ENCODE data around the gene CTSO.

CTSO gene

DNA sequence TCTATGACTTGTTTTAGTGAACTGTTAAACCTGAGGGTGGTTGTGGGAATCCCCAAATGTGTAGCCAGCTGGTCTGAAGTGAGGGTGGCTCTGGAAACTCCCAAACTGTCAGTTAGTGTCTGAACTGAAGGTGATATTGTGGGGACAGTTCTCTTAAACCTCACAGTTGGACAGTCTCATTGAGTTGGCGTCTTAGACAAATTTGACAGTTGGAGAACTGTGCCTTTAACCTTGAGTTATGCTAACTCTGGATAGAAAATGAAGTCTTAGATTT lies 20.7 kb upstream of the CTSO start:
- H3K27ac ChIP-seq (ENCODE audit: poor library complexity, severe bottlenecking) = no peak overlapping the region
- DNase-seq (ENCODE audit: low spot score) (no peak), ATAC-seq (ENCODE audit: low read depth) (no peak)

DNA sequence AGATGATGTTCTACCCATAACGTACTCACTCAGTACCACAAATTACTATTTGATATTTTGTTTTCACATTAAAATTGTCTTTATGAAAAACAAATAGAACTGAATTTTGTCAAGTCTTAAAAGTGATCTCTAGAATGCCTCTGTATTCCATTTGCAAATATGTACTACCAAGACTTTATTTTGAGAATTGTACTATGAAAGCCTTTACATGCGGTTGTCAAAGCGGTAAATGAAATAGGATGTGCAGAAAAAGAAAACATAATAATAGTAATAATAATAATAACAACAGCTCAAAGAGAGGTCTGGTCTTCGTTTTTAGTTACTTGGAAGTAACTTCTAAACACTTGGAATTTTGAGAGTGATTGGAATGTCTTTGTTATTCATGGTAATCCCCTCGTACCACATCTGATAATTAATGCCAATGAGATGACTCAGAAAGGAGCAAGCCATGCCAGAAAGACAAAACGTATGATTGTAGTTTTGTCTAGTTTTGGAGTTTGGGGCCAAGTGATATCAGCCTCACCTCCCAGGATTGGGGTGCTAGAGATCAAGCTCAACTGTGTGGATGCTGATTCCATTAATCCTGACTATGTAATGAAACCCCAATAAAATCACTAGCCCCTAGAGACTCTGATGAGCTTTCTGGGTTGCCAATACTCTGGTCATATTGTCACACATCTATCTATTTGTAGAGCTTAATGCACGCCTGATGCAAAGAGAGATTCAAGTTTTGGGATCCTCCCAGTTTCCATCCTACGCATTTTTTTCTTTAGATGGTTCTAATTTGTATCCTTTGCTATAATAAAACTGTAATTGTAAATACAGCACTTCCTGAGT lies 20.2 kb upstream of the CTSO start:
- DNase-seq (ENCODE audit: low spot score) (no peak), ATAC-seq (ENCODE audit: low read depth) (no peak)
- no peak overlapping the region for H3K27ac ChIP-seq (ENCODE audit: poor library complexity, severe bottlenecking)
- TF ChIP-seq, protein P1, sequence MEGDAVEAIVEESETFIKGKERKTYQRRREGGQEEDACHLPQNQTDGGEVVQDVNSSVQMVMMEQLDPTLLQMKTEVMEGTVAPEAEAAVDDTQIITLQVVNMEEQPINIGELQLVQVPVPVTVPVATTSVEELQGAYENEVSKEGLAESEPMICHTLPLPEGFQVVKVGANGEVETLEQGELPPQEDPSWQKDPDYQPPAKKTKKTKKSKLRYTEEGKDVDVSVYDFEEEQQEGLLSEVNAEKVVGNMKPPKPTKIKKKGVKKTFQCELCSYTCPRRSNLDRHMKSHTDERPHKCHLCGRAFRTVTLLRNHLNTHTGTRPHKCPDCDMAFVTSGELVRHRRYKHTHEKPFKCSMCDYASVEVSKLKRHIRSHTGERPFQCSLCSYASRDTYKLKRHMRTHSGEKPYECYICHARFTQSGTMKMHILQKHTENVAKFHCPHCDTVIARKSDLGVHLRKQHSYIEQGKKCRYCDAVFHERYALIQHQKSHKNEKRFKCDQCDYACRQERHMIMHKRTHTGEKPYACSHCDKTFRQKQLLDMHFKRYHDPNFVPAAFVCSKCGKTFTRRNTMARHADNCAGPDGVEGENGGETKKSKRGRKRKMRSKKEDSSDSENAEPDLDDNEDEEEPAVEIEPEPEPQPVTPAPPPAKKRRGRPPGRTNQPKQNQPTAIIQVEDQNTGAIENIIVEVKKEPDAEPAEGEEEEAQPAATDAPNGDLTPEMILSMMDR (IDR thresholded peaks at IDR 0.05; ENCODE audit: poor library complexity, severe bottlenecking) = no peak
- no peaks in the 10 kb centered on the region for H3K4me1 ChIP-seq (ENCODE audit: insufficient read depth, poor library complexity, severe bottlenecking)
- no peaks in the 10 kb centered on the region for H3K9me3 ChIP-seq (ENCODE audit: severe bottlenecking)
- H3K36me3 ChIP-seq (ENCODE audit: low read depth) = no peaks in the 10 kb centered on the region
- H3K27me3 ChIP-seq (ENCODE audit: insufficient read depth, poor library complexity, severe bottlenecking) = no peaks in the 10 kb centered on the region
- no peak overlapping the region for H3K4me3 ChIP-seq (ENCODE audit: severe bottlenecking)

More for the DNA sequence above, 20.7 kb upstream of the CTSO start:
- TF ChIP-seq, protein P1 (IDR thresholded peaks at IDR 0.05; ENCODE audit: poor library complexity, severe bottlenecking) = no peak
- no peaks in the 10 kb centered on the region for H3K9me3 ChIP-seq (ENCODE audit: severe bottlenecking)
- H3K36me3 ChIP-seq (ENCODE audit: low read depth) = no peaks in the 10 kb centered on the region
- H3K4me1 ChIP-seq (ENCODE audit: insufficient read depth, poor library complexity, severe bottlenecking) = no peaks in the 10 kb centered on the region
- no peak overlapping the region for H3K4me3 ChIP-seq (ENCODE audit: severe bottlenecking)
- no peaks in the 10 kb centered on the region for H3K27me3 ChIP-seq (ENCODE audit: insufficient read depth, poor library complexity, severe bottlenecking)

DNA sequence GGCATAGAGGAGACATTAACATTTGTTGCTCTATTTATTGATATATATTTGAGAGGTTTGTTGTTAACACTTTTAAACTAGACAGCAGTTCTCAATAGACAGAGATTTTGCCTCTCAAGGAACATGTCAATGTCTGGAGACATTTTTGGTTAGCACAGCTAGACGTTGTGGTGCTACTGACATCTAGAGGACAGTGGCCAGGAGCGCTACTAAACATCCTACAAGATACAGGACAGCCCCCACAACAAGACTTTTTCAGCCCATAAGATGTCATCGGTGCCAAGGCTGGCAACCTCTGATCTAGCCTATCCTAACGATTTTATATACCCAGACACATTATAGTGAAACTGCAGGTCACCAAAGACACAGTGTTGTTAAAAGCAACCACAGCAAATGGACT lies 18.4 kb upstream of the CTSO start:
- TF ChIP-seq, protein P1 (IDR thresholded peaks at IDR 0.05; ENCODE audit: poor library complexity, severe bottlenecking) = peak; percentile 51
- H3K36me3 ChIP-seq (ENCODE audit: low read depth) = no peaks in the 10 kb centered on the region
- no peaks in the 10 kb centered on the region for H3K4me1 ChIP-seq (ENCODE audit: insufficient read depth, poor library complexity, severe bottlenecking)
- no peak overlapping the region for H3K27ac ChIP-seq (ENCODE audit: poor library complexity, severe bottlenecking)
- DNase-seq (ENCODE audit: low spot score) (no peak), ATAC-seq (ENCODE audit: low read depth) (peak; percentile 50; the same call in 2 of the 3 replicates)
- H3K9me3 ChIP-seq (ENCODE audit: severe bottlenecking) = no peaks in the 10 kb centered on the region
- H3K27me3 ChIP-seq (ENCODE audit: insufficient read depth, poor library complexity, severe bottlenecking) = no peaks in the 10 kb centered on the region
- no peak overlapping the region for H3K4me3 ChIP-seq (ENCODE audit: severe bottlenecking)

- Histone ChIP-seq H3K27ac (ENCODE audit: poor library complexity, severe bottlenecking) (no peak overlapping the region), H3K27me3 (ENCODE audit: insufficient read depth, poor library complexity, severe bottlenecking) (no peaks in the 10 kb centered on the region), H3K4me1 (ENCODE audit: insufficient read depth, poor library complexity, severe bottlenecking) (no peaks in the 10 kb centered on the region), H3K36me3 (ENCODE audit: low read depth) (no peaks in the 10 kb centered on the region), H3K4me3 (ENCODE audit: severe bottlenecking) (no peak overlapping the region), H3K9me3 (ENCODE audit: severe bottlenecking) (no peaks in the 10 kb centered on the region)
- no peak for ATAC-seq (ENCODE audit: low read depth)
- no peak for DNase-seq (ENCODE audit: low spot score)
- TF ChIP-seq, protein P1 (IDR thresholded peaks at IDR 0.05; ENCODE audit: poor library complexity, severe bottlenecking) = no peak
These were observed 13.2 kb upstream of the CTSO start for GRCh38 chr4:155966731-155967395.

DNA sequence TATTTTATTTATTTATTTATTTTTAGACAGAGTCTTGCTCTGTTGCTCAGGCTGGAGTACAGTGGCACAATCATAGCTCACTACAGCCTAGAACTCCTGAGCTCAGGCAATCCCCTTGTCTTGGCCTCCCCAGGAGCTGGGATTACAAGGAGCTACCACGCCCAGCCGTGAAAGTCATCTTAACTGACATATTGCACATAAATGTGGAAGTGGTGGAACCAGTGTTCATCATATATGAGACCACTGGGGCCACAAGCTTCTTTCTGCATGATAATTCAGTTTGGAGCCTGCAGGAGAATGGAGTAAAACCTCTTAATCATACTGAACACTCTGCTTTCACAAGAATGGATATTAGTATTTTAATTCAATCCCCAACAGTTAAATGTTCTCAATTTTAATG lies 12.5 kb upstream of the CTSO start:
- ATAC-seq (ENCODE audit: low read depth) (no peak), DNase-seq (ENCODE audit: low spot score) (no peak)
- Histone ChIP-seq H3K36me3 (ENCODE audit: low read depth) (no peaks in the 10 kb centered on the region), H3K4me1 (ENCODE audit: insufficient read depth, poor library complexity, severe bottlenecking) (no peaks in the 10 kb centered on the region), H3K27me3 (ENCODE audit: insufficient read depth, poor library complexity, severe bottlenecking) (no peaks in the 10 kb centered on the region), H3K4me3 (ENCODE audit: severe bottlenecking) (no peak overlapping the region), H3K27ac (ENCODE audit: poor library complexity, severe bottlenecking) (no peak overlapping the region), H3K9me3 (ENCODE audit: severe bottlenecking) (no peaks in the 10 kb centered on the region)
- TF ChIP-seq, protein P1 (IDR thresholded peaks at IDR 0.05; ENCODE audit: poor library complexity, severe bottlenecking) = no peak
